ENCODE measurements around the gene CCDC40. TPM values are rescaled to one million over a fixed set of nuclear protein-coding genes. Genes with fewer than 3 reads are reported as not detected.

CCDC40 gene
- total RNA-seq, 6 experiments from 2014 or later: 1.7 to 3.1 (median 2.1) TPM

DNA sequence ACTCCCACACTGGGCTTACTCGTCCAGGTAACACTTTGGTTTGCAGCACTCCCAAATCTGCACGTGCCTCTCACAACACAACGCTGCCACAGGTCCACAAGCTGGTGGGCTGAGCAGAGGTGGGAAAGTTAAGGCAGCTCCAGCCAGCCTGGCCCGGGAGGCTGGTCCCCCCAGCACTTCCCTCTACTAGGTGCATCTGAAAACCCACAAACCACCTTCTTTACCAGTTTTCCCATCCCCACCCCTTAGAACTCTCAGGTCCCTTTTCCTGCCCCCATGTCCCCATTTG lies 63.5 kb downstream of the CCDC40 start:
- intact Hi-C loops (cut with DNase I): no loop called here
- ATAC-seq: no peak
- H3K9me3 ChIP-seq: no peaks in the 10 kb centered on the region
- no peak for DNase-seq
- no peaks in the 10 kb centered on the region for H3K36me3 ChIP-seq
- H3K4me1 ChIP-seq: no peaks in the 10 kb centered on the region
- 100% methylated on average over 1 of the region's 4 CpGs for WGBS (ENCODE audit: insufficient coverage, low coverage, low lambda C conversion rate, missing lambda C conversion rate)
- no peak for TF ChIP-seq POLR2A (IDR thresholded peaks at IDR 0.05)
- TF ChIP-seq, protein P1, sequence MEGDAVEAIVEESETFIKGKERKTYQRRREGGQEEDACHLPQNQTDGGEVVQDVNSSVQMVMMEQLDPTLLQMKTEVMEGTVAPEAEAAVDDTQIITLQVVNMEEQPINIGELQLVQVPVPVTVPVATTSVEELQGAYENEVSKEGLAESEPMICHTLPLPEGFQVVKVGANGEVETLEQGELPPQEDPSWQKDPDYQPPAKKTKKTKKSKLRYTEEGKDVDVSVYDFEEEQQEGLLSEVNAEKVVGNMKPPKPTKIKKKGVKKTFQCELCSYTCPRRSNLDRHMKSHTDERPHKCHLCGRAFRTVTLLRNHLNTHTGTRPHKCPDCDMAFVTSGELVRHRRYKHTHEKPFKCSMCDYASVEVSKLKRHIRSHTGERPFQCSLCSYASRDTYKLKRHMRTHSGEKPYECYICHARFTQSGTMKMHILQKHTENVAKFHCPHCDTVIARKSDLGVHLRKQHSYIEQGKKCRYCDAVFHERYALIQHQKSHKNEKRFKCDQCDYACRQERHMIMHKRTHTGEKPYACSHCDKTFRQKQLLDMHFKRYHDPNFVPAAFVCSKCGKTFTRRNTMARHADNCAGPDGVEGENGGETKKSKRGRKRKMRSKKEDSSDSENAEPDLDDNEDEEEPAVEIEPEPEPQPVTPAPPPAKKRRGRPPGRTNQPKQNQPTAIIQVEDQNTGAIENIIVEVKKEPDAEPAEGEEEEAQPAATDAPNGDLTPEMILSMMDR (IDR thresholded peaks at IDR 0.05): no peak
- H3K27ac ChIP-seq: no peak overlapping the region
- H3K27me3 ChIP-seq: no peaks in the 10 kb centered on the region
- no peak overlapping the region for H3K4me3 ChIP-seq

DNA sequence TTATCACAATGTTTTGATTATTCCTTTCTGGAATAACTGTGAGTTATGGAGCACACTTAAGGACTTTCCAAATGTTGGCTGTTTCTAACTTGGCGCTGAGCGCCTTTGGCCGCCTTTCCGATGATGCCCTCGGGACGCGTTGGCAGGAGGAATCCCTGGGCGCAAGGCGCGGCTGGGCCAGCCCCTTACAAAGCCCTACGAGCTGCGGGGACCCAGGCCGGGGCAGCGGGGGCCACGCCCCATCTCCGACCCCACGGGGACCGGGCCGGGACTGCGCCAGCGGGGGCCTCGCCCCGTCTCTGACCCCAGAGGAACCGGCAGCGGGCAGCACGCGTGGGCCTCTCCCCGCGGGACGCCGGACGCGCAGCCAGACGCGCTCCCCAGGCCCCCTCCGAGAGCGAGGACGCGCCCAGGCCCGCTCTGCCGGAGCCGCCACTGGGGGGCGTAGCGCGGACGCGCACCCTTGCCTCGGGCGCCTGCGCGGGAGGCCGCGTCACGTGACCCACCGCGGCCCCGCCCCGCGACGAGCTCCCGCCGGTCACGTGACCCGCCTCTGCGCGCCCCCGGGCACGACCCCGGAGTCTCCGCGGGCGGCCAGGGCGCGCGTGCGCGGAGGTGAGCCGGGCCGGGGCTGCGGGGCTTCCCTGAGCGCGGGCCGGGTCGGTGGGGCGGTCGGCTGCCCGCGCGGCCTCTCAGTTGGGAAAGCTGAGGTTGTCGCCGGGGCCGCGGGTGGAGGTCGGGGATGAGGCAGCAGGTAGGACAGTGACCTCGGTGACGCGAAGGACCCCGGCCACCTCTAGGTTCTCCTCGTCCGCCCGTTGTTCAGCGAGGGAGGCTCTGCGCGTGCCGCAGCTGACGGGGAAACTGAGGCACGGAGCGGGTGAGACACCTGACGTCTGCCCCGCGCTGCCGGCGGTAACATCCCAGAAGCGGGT lies 64.8 kb downstream of the CCDC40 start, which contains the start of gene GAA:
Gene GAA, plus strand, starts transcription at position 571 of the 935 bp plus-strand sequence. CDS start 3,006 bp downstream, outside the sequence.
- peak within 1 kb of the TSS; percentile 79 to 83 (median 81) for H3K27ac ChIP-seq

DNA sequence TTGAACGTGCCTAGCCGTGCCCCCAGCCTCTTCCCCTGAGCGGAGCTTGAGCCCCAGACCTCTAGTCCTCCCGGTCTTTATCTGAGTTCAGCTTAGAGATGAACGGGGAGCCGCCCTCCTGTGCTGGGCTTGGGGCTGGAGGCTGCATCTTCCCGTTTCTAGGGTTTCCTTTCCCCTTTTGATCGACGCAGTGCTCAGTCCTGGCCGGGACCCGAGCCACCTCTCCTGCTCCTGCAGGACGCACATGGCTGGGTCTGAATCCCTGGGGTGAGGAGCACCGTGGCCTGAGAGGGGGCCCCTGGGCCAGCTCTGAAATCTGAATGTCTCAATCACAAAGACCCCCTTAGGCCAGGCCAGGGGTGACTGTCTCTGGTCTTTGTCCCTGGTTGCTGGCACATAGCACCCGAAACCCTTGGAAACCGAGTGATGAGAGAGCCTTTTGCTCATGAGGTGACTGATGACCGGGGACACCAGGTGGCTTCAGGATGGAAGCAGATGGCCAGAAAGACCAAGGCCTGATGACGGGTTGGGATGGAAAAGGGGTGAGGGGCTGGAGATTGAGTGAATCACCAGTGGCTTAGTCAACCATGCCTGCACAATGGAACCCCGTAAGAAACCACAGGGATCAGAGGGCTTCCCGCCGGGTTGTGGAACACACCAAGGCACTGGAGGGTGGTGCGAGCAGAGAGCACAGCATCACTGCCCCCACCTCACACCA lies 65.7 kb downstream of the CCDC40 start:
- Histone ChIP-seq H3K27ac (peak overlapping the region; percentile 77 to 83 (median 81)), H3K27me3 (no peaks in the 10 kb centered on the region), H3K4me3 (peak overlapping the region; percentile 74 to 91 (median 81)), H3K4me1 (no peaks in the 10 kb centered on the region), H3K36me3 (no peaks in the 10 kb centered on the region), H3K9me3 (no peaks in the 10 kb centered on the region)
- 73% methylated on average over 4 of the region's 21 CpGs for WGBS (ENCODE audit: insufficient coverage, low coverage, low lambda C conversion rate, missing lambda C conversion rate)
- intact Hi-C loops (cut with DNase I): no loop called here
- DNase-seq (no peak), ATAC-seq (peak; percentile 33 to 37 (median 35))
- no peak for TF ChIP-seq POLR2A (IDR thresholded peaks at IDR 0.05)
- TF ChIP-seq, protein P1 (IDR thresholded peaks at IDR 0.05): no peak

More for the DNA sequence above, 64.8 kb downstream of the CCDC40 start, which contains the start of gene GAA:
- peak; percentile 90 to 91 (median 90) for DNase-seq
- no peaks in the 10 kb centered on the region for H3K27me3 ChIP-seq
- ATAC-seq: peak; percentile 84 to 95 (median 88)
- H3K4me1 ChIP-seq: no peaks in the 10 kb centered on the region
- TF ChIP-seq, protein P1 (IDR thresholded peaks at IDR 0.05): peak; percentile 78 to 98 (median 88)
- TF ChIP-seq POLR2A (IDR thresholded peaks at IDR 0.05): peak; percentile 72
- H3K4me3 ChIP-seq: peak within 1 kb of the TSS; percentile 74 to 91 (median 81)
- H3K9me3 ChIP-seq: no peaks in the 10 kb centered on the region
- WGBS (ENCODE audit: insufficient coverage, low coverage, low lambda C conversion rate, missing lambda C conversion rate): 0% methylated on average over 41 of the region's 114 CpGs
- H3K36me3 ChIP-seq: no peaks in the 10 kb centered on the region
- intact Hi-C loops (cut with DNase I): no loop called here

DNA sequence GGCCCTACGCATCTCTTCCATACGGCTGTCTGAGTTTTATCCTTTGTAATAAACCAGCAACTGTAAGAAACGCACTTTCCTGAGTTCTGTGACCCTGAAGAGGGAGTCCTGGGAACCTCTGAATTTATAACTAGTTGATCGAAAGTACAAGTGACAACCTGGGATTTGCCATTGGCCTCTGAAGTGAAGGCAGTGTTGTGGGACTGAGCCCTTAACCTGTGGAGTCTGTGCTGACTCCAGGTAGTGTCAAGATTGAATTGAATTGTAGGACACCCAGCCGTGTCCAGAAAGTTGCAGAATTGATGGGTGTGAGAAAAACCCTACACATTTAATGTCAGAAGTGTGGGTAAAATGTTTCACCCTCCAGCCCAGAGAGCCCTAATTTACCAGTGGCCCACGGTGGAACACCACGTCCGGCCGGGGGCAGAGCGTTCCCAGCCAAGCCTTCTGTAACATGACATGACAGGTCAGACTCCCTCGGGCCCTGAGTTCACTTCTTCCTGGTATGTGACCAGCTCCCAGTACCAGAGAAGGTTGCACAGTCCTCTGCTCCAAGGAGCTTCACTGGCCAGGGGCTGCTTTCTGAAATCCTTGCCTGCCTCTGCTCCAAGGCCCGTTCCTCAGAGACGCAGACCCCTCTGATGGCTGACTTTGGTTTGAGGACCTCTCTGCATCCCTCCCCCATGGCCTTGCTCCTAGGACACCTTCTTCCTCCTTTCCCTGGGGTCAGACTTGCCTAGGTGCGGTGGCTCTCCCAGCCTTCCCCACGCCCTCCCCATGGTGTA lies 66.4 kb downstream of the CCDC40 start:
- Histone ChIP-seq H3K9me3 (no peaks in the 10 kb centered on the region), H3K27ac (no peak overlapping the region), H3K36me3 (no peaks in the 10 kb centered on the region), H3K4me3 (no peak overlapping the region), H3K27me3 (no peaks in the 10 kb centered on the region), H3K4me1 (no peaks in the 10 kb centered on the region)
- 86% methylated on average over 7 of the region's 15 CpGs for WGBS (ENCODE audit: insufficient coverage, low coverage, low lambda C conversion rate, missing lambda C conversion rate)
- no peak for TF ChIP-seq POLR2A (IDR thresholded peaks at IDR 0.05)
- no peak for ATAC-seq
- intact Hi-C loops (cut with DNase I): no loop called here
- DNase-seq: peak in 1 of 3 donors; percentile 49
